HG02943 (cell line): ENCODE data around the gene DEK.
"Not testable (repeated sequence)": the region's sequence is repeated elsewhere in the genome, so short reads cannot be mapped to it uniquely, and the experiment has no call there.

Source experiments
- ATAC-seq: cut with Tn5 transposase; IDR thresholded peaks from one replicate; pipeline ENCODE4 v1.9.1; 2021; ENCODE audit warnings: mild to moderate bottlenecking, low read depth, moderate library complexity; ENCODE audit not compliant: unreplicated experiment

DEK gene, protein sequence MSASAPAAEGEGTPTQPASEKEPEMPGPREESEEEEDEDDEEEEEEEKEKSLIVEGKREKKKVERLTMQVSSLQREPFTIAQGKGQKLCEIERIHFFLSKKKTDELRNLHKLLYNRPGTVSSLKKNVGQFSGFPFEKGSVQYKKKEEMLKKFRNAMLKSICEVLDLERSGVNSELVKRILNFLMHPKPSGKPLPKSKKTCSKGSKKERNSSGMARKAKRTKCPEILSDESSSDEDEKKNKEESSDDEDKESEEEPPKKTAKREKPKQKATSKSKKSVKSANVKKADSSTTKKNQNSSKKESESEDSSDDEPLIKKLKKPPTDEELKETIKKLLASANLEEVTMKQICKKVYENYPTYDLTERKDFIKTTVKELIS

DNA sequence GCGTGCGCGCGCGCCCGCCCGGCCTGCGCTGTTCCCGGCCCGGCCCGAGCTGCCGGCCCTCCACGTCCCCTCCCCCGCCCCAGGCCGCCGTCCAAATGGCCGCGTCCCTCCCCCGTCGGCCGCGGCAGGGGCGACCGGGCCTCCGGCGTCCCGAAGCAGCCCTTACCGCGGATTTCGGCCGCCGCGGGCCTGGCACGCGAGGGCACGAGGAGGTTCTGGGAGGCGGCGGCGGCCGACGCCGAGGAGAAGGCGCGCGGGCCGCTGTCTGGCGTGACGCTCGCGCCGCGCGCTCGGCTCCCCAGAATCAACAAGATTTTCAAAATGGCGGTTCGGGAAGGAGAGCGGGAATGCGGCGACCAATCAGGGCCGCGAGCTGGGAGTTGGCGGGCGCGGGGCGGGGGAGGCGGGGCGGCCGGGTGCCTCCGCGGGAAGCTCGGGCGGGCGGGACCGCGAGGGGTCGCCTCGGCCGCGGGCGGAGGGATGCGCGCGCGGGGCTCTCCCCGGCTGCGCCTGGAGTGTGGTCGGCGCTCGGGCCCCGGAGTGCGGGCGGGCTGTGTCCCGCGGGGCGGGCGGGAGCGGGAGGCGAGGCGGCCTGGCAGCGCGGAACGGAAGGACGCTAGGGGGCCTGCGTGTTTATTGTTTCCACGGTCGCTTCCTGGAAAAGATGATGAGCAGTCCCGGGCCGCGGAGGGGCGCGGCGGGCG lies at the start of gene DEK:
Gene DEK (minus strand): TSS at position 312 of the 704 bp plus-strand sequence. CDS start 543 bp downstream, outside the sequence.
- peak; percentile 33 for ATAC-seq

DNA sequence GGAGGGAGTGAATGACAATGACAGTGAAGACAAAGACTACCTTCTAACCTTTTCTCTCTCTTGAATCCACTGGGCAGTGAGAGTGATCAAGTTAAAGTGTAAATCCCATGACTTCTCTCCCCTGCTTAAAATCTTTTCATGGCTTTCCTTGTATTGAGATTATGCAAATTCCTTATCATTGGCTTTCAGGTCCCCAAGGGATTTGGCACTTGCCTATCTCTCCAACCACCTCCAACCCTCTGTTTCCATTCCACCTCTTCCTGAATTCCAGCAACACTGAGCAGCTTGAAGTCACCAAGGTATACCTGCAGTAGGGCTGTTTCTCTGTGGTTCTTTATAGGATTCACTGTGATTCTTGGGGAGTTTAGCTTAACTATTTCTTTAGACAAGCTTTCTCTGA lies 48.0 kb upstream of the DEK start:
- no peak for ATAC-seq

DNA sequence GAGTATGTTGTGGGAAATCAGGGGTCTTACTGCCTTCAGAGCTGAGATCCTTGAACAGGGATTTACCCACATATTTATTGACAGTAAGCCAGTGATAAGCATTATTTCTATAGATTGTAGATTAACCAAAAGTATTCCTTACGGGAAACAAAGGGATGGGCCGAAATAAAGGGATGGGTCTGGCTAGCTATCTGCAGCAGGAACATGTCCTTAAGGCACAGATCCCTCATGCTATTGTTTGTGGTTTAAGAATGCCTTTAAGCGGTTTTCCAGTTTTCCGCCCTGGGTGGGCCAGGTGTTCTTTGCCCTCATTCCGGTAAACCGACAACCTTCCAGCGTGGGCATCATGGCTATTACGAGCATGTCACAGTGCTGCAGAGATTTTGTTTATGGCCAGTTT lies 45.7 kb upstream of the DEK start:
- ATAC-seq = not testable (repeated sequence)

DNA sequence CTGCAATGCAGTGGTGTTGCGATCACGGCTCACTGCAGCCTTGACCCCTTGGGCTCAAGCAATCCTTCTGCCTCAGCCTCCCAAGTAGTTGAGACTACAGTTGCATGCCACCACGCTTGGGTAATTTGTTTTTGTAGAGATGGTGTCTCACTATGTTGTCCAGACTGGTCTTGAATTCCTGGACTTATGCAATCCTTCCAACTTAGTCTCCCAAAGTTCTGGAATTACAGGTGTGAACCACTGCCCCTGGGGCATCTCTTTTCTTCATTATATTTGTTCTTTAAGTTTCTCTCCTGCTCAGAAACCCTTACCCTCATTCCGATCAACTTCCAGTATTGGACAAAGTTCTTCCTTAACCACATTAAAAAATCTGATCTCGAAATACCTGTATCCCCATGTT lies 44.7 kb upstream of the DEK start:
- ATAC-seq = no peak

DNA sequence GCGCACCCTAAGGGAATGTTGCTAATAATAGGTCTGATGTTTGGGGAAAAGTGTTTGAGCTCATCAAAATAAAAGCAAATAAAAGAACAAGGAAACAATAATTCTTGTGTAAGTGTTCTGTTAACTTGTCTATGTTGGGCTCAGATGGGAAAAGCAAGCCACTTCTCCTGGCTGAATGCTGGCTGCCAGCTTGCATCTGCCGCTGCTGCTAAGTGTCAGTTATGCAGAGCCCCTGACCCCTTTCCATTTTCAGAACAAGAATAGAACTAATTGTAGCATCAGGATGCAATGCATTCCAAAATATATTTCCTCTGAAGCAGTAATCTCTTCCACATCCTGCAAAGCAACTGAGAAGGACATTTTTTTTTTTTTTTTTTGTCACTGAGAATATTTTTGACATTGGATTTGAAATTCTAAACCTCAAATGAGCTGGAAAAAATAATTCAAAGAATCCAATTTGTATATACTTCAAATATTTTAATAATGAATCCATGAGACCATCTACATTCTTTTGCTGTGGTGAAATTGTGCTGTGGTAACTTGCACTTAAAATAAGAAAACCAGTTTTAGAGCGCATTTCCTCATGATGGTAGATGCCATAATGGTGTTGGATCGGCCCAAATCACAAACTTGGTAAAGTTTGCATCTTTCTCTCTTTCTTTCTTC lies 43.9 kb upstream of the DEK start:
- no peak for ATAC-seq

DNA sequence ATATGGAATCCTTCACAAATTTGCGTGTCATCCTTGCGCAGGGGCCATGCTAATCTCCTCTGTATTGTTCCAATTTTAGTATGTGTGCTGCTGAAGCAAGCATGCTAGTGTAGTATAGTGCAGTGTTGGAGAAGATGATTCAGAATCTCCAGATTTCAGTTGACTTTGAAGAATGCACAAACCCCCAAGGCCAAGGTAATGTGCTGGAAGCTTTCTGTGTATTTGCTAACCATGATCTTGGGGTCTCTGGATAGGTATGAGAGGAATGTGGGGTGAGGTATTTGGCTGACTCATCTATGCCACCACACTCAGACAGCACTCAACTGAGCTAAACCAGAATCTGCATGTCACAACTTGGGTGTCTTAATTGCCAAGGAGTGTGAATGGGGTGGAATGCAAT lies 42.6 kb upstream of the DEK start:
- no peak for ATAC-seq

DNA sequence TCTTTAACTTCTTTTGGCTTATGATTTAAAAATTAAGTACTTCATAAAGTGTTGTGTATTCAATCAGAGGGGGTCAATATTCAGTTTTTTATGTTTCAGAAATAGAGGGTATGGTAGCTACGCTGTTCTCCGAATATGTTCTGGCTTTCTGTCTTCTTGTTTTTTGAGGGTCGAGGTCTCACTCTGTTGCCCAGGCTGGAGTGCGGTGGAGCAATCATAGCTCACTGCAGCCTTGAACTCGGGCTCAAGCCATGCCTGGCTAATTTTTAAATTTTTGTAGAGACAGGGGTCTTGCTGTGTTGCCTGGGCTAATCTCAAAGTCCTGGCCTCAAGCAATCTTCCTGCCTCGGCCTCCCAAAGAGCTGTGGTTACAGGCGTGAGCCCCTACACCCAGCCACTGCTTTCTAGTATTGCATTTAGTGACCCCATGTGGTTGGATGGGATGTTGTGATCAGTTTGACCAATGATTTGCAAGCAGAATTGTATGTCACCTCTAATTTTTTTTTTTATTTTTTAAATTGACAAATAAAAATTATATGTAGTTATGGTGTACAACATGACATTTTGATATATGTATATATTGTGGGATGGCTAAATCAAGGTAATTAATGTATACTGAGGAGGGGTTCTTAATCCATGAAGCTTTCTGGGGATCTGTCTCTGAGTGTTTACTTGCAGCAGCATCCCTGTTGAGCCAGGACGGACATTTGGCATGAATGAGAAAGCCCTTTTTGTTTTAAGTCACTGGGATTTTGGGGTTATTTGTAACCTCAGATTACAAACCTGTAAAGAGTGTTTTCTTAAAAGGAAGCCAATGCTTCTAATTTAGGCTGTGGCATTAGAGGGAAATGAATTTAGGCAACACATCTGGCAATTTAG lies 38.5 kb upstream of the DEK start:
- no peak for ATAC-seq

DNA sequence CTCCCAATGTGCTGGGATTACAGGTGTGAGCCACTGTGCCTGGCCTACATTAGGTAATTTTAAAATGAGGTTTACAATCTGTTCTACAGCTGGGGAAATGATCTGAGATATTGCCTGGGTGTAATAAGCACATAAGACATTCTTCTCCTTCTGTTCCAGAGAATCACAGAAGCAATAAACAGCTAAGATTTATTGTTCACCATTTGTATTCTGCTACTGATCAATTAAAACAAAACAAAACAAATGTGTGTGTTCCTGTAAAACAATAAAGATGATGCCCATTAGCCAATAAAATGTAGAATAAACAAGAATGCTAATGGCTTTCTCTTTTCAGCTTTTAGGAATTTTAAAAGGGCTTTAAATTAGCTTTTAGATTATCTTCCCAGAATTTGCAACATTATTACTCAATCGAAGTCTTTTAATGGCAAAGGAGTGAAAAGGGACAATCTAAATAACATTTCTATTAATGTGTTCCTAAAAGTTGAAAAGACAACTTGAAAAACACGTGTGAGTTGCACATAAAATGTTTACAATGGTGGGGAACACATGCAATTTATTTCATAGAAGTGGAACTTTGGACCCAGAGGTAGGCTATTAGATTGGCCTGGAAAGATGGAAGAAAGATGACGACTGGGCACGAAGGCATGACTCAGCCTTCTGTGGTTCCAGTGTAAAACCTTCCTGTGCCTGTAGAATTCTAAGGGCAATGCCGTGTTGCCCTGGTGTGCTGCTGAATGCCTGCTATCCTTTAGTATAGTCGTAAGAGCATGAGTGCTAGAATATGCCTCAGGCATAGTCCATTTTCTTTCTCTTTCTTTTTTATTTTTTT lies 29.0 kb upstream of the DEK start:
- no peak for ATAC-seq

DNA sequence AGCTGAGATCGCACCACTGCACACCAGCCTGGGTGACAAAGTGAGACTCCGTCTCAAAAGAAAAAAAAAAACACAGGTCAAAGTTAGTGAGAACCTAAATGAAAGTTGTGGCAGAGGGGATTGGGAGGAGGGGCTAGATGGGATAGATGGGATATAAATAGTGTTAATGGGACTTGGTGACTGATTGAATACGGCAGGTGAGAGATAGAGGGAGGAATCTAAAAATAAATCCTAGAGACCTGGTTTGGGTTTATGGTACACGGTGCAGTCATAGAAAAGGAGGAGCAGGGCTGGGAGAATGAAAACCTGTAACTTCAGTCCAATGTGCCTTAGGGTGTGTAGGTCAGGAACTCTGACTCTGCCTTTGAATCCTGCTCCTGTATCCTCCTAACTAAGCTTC lies 25.0 kb upstream of the DEK start:
- ATAC-seq = no peak

DNA sequence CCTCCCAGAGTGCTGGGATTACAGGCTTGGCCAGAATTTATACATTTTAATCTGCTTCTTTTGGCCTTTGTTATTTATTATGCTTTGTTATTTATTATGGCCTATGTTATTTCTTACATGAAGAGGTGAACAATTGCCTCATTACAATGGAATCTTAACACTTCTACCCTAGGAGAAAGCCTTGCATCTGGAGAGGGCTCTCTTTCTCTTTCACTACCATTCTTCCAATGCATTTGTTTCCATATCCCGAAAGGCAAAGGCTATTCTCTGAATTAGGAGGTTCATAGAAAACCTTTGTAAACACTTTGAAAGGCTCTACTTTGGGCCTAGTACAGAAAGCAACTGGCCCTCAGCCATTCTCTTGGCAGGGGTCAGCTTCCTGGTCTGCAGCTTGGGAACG lies 19.9 kb upstream of the DEK start:
- ATAC-seq = no peak

DNA sequence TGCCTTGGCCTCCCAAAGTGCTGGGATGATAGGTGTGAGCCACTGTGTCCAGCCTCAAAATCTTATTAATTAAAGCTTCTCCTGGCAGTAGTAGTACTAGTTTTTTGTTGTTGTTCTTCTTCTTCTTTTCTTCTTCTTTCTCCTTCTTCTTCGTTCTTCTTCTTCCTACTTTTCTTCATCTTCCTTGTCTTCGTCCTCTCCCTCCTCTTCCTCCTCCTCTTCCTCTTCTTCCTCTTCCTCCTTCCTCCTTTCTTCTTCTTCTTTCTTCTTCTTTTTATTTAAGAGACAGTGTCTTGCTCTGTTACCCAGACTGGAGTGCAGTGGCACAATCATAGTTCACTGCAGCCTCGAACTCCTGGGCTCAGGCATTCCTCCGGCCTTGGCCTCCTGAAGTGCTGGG lies 17.2 kb upstream of the DEK start:
- ATAC-seq = no peak

DNA sequence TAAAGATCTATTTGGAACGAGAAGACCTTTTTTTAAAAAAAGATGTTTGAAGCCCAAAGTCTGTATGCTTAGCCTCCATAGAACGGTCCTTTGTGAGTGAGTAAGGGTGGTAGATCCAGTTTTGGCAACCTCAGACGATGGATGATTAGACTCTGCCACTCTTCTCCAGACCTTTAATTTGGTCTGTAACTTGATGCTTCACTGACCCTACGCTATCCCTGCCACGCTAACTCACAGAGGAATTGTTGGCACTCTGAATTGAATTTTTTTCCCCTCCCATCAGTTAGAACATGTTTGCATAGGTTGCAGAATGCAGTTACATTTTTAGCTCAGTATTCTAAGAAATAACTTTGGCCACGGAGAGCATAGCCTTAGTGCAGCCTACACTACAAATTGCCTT lies 15.8 kb upstream of the DEK start:
- no peak for ATAC-seq

DNA sequence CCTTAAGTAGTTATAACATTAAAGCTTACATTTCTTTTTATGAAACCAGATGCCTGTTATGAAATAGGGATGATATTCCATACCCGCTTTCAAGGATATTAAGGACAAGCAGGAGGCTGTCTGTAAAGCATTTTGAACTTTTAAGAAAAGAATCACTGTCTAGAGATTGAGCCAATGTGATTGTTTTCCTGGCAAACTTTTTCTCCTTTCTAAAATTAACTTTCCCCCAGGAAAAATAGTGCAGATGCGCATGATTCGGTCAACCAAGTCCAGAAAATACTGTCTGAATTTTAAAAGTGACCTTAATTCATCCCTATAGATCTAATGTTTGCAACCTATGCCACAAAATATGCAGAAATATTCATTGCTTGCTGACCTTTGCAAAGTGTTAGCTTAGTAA lies 15.1 kb upstream of the DEK start:
- ATAC-seq = no peak

DNA sequence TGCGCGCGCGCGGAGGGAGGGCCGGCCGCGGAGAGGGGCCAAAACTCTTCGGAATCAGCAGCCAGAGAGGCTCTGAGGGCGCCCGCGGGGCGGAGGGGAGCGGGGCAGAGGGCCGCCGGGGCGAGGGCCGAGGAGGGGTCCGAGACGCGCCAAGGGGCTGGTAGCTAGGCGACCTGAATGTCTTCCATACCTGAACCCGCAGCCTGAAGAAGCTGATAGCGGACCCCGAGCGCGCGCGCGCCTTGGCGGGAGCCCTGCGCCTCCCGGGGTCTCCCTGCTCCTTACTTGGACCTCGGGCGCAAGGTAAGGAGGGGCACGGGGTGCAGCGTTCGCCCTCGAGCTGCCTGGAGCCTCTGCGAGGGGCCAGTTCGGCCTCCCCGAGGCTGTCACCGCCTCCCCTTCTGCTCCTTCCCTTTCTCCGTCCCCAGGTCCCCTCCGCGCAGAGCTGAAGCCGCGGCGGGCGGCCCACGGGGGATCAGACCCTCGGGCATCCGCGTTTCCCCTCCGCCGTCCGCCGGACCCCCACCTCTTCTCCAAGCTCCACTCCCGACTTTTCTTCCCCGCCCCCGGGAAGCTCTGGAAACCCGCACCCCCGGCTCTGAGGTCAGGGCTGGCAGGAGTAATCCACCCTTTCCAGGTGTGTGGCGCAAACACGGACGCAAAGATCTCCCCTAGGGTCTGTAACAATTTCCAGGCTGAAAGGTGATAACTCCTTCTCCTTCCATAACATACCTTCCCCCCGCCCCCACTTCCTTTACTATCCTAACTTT lies 13.1 kb upstream of the DEK start:
- ATAC-seq = no peak

DNA sequence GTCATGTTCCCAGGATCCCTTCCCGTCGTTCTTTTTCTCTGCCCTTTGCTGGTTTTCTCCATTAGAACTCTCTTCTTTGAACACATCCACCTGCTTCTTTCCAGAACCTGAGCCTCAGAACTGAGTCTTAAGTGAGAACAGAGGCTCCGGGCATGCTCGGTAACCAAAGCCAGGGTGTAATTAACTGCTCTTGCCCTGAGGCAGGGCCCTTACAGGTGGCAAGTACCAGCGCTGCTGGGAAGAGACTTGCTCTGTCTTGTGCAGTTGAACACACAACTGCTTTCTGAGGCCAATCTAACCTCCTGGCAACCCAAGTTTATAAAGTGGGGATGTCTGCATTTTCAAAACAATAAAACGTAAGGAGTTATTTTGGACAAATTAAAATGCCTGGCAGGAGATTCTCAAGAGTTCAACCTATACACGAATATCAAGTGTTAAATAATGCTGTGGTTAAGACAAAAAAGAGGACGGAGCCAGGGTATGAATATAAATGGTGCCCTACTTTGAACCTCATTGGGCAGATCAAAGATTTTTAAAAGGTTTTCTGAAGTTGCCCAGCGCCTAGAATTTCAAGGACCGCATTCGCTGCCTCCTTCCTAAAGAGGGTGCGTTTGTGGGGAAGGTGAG lies 12.4 kb upstream of the DEK start:
- no peak for ATAC-seq

DNA sequence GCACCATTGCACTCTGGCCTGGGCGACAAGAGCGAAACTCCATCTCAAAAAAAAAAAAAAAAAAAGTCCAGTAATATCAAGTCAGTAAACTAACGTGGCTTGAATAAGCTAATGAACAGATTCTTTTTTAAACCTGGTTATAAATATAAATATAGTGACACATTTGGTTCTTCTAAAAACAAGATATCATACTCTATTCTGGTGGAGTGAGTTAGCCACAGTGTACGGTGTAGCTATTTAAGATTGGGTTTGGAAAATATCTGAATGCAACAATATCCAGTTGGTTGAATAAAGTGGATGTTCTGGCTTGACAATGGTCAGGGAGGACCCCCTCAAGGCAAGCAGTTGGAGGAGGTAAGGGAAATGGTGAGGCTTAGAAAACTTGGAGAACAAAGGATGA lies 5.9 kb upstream of the DEK start:
- ATAC-seq = no peak

DNA sequence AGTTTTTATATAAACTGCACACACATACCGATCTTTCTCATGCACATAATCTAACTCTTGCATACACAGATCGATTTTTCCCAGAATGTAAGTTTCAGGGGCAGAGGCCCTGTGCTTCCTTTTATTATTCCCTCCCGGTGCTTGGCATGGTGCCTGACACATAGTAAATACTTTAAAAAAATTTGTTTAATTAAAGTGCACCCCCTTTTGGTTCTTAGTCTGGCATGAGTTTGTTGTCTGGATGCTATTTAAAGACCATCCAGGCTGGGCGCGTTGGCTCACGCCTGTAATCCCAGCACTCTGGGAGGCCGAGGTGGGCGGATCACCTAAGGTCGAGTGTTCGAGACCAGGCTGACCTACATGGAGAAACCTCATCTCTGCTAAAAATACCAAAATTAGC lies 5.4 kb upstream of the DEK start:
- no peak for ATAC-seq

DNA sequence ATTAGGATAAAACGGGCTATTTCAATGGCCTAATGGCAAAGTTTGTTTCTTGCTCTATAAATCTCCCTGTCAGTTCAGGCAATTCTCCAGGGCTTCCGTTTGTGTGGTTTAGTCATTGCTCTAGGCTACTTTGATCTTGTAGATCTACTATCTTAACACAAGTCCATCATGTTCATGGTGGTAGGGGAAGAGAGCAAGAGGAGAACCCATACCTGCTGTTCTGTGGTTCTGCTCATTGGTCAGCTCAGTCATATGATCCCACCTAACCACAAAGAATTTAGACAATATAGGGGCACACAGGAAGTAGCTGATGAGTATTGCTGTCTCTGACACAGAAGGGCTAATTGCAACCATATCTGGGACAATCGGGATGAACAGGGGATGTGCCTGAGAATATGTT lies 4.9 kb upstream of the DEK start:
- no peak for ATAC-seq

DNA sequence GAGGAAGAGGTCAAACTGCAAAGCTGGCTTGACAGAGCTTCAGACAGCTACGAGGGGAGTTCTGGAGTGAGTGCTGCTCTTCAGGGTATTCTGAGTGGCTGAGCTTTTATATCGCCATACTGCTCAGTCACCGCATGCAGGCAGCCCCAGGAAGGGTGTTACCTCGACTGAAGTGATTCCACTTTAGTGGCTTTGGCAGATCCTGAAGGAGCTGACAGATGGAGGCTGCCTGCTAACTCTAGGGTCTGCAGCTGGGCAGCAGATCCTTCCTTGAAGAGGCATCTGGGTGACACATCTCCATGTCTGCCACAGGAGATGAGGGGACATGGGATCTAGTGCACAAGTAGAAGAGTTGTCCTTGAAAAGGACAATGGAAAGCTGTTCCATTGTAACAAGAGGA lies 3.7 kb upstream of the DEK start:
- no peak for ATAC-seq
